LoVo (cell line): Measurements from ENCODE around the gene HARBI1.
"Not testable (repeated sequence)": the region's sequence is repeated elsewhere in the genome, so short reads cannot be mapped to it uniquely, and the experiment has no call there.

ENCODE experiments used
- DNase-seq: peaks from one replicate; pipeline ENCODE4 v3.0.0-alpha.2; 2016; ENCODE audit warnings: low spot score

HARBI1 gene

DNA sequence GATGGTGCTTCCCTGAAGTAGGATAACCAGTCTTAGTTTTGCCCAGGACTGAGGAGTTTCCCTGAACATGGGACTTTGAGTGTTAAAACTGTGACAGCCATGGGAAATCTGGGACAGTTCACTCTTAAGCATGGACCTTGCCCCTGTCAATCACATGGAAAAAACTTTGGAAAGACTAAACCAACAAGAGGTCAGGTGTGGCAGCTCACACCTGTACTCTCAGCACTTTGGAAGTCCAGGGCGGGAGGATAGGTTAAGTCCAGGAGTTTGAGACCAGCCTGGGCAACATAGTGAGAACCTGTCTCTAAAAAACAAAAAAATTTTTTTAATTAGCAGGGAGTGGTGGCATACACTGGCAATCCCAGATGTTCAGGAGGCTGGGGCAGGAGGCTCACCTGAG is 19.9 kb downstream of the HARBI1 start:
- no peak for DNase-seq

DNA sequence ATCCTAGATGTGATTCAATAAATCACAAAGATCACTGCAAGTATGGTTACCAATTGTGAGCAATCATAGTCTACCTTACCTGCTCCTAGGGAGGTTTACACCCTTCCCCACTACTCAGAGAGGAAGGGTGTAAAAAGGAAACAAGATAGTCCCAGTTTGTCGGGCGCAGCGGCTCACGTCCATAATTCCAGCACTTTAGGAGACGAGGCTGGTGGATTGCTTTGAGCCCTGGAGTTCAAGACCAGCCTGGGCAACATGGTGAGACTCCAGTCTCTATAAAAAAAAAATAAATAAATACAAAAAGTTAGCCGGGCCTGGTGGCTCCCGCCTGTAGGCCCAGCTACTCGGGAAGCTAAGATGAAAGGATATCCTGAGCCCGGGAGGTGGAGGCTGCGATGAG is 22.2 kb downstream of the HARBI1 start:
- no peak for DNase-seq

DNA sequence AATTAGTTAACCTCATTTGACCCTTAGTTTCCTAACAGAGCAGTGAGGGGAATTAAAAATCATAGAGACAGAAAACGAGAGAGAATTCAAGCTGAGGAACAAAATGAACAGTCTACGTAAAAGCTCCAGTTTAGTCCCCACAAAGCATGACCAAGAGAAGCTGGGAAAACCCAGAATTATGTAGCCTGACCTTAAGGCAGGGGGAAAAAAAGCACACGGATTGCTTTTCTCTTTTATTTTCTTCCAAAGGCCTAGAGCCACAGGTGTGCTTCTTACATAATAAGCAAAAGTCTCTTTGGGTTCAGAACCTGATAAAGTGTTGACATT is 22.7 kb downstream of the HARBI1 start:
- no peak for DNase-seq

DNA sequence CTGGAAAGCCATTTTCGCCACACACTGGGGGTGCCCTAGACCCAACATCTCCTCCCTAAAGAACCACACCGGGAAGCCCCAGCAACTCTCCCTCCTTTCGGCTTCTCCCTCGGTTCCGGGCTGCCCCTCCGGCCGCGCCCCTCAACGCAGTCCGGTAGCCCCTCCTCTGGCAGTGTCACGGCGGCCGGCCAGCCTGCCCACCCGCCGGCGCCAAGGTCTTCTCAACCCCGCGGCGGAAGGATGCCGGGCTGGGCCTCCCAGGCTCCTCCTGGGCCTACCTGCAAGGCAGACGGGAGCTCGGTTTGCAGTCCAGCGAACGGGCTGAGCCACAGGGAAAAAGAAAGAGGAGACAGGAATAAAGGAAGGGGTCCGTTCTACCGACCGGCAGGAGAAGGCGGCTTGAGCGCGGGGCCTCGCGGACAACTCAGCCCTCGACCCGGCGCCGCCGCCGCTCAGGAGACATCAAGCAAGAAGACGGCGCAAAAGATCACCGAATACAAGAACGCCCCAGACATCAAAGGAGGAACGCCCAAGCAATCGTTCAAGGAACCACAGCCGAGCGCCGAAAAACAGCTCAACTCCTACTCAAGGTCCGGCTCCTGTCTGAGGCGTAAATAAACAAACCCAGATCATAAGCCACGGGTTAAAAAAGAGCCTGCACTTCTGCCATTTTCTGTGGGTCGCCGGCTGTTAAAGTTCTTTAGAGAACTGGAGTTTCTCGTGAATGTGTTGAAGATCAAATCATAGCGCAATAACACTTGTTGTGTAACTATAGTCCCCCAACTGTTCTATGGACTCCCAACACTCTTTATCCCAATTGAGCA is 23.3 kb downstream of the HARBI1 start, which contains the start of gene AMBRA1:
TSS of gene AMBRA1 (minus strand) at position 474 of the 824 bp plus-strand sequence. CDS start 45,643 bp downstream, outside the sequence.
- DNase-seq, result peak; percentile 91

DNA sequence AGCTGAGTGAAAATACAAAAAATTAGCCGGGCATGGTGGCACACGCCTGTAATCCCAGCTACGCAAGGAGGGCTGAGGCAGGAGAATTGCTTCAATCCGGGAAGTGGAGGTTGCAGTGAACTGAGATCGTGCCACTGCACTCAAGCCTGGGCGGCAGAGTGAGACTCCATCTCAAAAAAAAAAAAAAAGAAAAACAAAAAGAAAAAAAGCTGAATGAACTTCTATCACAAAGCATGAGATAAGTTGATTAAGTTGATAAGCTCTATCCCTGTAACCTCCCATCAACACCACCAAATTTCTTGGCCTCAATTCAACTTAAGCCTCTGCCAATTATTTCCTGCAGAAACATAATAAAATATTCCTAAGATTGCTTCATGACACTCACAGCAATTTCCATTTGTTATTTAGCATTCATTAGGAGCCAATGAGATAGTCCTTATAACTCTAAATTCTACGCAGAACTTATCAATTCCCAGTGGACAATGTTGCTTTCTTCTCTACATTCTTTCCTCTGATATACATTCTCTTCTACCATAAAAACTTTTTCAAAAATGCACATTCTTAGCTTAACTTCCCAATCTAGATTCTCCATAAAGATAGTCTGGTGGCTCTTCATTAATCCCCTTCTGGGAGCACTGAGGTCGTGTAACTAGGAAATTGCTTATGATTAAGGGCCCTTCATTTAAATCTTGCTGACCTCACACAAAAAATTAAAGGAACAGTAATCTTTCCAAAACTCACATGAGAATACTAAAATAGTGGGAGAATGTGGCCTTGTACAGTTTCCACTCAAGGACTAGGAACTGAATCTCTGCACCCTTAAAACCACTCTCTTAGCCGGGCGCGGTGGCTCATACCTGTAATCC is 26.1 kb downstream of the HARBI1 start:
- DNase-seq, result no peak

DNA sequence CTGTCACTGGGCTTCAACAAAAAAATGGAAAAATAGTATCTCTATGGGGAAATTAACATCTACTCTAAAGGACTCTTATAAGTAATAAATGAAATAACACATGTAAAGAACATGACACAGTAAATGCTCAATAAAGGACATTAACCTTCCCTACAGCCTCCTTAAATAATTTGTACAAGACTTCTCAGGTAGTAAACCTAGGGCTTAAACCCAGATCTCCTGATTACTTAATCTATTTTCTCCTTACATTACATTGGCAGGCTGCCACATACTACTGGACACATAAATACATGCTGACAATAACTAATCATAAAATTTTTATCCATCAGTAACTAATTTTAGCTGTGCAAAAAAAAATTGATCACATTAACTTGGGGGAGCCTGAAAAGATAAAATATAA is 28.1 kb downstream of the HARBI1 start:
- DNase-seq, result no peak

DNA sequence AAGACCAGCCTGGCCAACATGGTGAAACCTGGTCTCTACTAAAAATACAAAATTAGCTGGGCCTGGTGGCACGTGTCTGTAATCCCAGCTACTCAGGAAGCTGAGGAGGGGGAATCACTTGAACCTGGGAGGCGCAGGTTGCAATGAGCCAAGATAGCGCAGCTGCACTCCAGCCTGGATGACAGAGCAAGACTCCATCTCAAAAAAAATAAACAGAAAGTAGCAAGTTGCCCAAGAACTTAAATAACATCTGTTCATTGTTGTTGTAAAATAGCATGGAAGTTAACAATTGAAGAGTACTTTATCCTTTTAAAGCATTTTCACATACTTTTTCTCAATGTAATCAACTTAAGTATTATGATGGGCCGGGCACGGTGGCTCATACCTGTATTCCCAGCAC is 28.9 kb downstream of the HARBI1 start:
- DNase-seq, result no peak

DNA sequence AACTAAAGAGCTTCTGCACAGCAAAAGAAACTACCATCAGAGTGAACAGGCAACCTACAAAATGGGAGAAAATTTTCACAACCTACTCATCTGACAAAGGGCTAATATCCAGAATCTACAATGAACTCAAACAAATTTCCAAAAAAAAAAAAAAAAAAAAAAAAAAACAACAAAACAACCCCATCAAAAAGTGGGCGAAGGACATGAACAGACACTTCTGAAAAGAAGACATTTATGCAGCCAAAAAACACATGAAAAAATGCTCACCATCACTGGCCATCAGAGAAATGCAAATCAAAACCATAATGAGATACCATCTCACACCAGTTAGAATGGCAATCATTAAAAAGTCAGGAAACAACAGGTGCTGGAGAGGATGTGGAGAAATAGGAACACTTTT is 33.5 kb downstream of the HARBI1 start:
- not testable (repeated sequence) for DNase-seq

DNA sequence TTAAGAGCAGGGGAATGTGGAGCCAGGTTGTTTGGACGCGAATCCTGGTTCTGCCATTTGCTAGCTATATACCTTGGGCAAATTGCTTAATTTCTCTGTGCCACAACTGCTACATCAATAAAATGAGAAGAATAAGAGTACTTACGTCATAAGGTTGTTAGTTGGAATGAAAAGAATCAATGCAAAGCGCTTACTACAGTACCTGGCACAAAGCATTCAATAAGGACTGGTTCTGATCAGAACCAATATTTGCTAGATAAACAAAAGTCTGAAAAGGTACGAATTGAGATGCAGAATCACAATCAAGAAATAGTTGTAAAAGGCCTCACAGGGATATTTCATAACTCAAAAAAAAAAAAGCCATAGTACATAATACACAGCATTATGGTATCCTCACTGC is 34.4 kb downstream of the HARBI1 start:
- no peak for DNase-seq

DNA sequence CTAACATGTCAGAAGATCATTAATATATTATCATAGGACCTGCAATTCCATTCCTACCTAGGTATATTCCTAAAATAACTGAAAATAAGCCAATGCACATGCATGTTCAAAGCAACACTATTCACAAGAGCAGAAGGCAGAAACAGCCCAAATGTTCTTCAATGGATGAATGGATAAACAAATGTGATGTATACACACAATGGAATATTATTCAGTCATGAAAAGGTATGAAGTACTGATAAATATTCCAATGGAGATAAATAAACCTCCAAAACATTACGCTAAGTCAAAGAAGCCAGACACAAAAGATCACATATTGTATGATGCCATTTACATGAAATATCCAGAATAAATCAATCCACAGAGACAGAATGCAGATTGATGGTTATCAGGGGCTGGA is 40.0 kb downstream of the HARBI1 start:
- no peak for DNase-seq

DNA sequence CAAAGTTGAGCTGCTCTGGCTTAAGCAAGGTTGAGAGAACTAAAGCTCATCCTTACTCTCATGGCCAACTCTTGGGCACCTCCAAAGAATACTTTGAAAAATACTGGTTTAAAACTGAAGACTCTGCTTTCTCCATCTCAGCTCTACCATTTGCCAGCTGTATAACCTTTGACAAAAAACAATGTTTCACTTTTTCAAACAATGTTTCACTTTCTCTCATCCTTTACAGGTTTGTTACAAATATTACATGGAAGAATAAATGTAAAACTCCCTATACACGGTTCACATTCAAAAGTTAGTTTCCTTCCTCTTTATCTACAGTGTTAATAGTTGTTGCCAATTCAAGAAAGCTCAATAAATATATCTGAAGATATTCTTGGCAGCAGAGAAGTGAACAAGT is 42.4 kb downstream of the HARBI1 start:
- no peak for DNase-seq

DNA sequence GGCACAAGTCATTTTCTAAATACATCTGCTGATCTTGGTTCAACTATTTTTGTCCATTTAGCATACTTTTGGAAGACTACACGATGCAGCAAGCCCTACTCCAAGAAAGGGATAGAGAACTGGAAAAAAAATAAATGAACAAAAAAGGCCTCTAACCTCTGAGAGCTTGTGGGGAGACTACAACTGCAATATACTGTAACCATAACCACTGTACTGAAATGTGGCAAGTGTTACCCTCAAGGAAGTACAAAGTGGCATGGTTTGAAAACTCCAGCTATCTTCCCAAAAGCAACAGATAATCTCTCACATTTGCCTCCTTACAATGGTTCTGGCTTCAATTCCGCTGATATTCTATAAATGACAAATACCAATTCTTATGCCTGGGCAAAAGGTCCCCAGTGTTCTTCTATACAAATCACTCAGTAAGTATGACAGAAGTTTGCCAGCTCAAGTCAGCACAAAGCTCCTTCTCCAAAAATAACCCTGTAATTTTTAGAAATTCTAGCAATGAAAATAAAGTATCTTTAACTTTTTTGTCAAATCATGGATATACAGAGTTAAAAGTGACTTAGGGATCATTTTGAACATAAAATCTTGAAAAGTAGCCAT is 46.1 kb downstream of the HARBI1 start:
- no peak for DNase-seq

DNA sequence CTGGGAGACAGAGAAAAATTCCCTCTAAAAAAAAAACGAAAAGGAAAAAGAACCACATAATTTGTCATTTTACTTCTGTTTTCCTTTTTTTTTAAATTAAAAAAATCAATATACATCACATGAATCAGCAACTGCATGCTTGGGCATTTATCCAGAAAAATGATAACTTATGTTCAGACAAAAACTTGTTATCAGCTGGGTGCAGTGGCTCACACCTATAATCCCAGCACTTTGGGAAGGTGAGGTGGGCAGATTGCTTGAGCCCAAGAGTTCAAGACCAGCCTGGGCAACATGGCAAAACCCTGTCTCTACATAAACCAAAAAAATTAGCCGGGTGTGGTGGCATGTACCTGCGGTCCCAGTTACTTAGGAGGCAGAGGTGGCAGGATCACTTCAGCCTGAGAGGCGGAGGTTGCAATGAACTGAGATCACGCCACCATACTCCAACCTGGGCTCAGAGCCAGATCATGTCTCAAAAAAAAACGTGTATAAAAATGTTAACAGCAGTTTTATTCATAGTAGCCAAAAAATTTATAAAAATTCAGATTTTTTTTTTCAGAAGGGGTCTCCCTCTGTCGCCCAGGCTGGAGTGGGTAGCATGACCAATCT is 51.7 kb downstream of the HARBI1 start:
- DNase-seq, result no peak

DNA sequence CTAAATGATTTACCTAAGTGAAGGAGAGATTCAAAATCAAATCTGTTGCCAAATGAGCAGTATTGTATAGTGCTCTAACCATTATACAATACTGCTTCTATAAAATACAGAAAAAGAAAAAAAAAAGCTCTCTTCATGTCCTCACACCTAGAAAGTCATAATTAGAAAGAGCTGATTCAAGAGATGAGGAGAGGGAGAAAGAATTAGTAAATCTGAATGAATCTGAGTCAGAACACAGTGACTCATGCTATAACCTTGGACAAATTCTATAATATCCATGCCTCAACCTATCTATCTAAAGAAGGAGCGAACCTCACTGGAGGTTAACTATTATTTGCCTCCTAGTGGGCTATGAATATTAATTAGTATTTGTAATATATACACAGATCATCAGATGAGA is 52.6 kb downstream of the HARBI1 start:
- no peak for DNase-seq

DNA sequence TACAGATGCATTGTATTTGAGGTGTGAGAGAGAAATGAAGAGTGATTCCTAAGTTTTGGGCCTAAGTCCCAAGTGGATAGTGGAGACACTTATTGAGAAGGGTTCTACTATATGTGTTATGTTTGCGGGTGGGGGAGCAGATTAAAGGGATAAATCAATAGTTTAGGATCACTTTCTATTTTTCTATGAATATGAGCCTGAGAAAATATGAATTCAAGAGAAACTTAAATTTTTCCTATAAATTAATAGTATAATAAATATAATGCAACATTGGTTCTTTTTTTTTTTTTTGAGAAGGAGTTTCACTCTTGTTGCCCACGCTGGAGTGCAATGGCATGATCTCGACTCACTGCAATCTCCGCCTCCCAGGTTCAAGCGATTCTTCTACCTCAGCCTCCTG is 54.5 kb downstream of the HARBI1 start:
- no peak for DNase-seq

DNA sequence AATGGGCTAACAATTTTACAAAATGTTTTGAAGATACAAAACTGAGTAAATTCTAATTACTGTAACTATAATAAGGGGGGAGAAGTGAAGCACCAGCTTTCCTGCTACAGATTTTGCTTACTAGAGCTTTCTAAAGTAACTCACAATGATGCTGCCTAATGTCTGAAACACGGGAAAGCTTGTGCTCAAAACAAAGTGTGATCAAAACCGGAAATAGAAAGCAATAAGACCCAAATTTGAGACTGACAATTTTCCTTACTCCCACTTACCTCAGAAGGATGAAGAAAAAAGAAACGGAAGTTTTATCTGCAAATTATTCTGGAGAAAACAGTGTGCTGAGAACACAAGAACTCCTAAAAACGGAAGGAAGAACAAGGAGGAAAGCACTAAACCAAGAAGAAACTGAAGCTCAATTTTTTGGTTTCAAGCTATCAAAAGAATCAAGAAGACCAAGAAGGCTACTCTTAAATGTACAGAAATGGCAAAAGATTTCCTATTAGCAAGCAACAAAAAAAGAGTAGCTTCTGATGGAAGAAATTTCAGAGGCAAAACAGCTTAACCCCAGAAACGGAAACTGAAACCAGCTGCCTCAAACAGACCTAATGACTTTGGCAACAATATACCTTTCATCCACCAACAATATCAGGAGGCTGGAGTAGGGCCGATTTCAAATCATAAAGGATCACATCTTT is 56.6 kb downstream of the HARBI1 start:
- peak; percentile 46 for DNase-seq

DNA sequence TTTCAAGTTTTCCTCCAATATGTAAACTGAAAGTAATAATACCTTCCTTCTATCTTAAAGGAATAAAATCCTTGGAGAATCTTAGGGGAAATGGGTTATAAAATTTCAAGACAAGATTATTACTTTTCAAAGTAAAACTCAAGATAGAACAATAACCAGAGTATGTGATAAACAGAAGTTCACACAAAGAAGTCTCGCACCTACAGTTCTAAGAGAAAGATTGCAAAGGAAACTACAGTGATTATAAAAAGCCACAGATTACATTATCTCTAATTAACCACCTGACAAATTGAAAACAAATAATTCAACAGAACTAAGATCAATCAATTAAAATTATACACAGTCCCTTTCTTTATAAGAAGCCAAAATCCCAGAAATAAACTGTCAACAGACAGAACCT is 57.2 kb downstream of the HARBI1 start:
- no peak for DNase-seq

DNA sequence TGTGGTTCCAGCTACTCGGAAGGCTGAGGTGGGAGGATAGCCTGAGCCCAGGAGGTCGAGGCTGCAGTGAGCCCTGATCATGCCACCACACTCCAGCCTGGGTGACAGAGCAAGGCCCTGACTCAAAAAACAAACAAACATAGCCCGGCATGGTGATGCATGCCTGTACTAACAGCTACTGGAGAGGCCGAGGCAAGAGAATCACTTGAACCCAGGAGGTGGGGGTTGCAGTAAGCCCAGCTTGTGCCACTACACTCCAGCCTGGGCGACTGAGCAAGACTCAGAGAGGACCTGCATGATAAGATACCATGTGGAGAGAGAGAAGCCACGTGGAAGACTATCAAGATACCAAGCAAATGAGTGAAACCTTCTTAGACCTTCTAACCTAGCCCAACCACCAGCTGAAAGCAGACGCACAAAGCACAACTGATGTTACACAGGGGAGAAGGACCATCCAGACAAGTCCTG is 59.3 kb downstream of the HARBI1 start:
- peak; percentile 43 for DNase-seq

DNA sequence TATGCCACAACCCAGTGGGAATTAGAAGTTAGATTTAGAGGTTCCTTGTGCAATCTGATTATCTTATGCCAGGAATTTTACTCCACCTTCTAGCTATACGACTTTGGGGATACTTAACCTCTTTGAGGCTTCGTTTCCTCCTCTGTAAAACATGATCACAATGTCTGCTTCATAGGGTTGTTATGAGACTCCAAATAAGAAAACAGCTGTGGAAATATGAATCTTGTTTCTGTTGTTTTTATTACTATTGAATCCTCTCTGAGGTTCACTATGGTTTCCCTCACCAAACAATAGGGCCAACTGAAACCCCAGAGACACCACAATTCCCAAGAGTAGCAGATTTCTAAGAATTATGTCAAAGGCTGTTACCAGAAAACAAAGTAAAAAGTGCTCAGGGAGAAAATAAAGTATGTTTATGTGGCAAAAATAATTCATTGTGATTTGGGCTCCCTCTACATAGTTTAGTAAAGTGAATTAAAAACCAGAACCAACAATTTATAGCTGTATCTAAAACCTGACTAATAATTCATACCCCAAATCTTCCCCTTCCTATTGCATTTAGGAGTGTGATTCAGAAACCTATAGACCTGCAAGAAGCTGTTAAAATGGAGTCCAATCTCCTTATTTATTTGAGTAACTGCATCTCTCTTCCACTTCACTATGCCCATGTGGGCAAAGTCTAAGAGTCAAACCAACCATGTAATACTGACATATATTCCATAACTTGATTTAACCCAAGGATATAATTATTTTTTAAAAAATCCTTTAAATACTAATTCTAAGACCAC is 61.6 kb downstream of the HARBI1 start:
- DNase-seq, result no peak

DNA sequence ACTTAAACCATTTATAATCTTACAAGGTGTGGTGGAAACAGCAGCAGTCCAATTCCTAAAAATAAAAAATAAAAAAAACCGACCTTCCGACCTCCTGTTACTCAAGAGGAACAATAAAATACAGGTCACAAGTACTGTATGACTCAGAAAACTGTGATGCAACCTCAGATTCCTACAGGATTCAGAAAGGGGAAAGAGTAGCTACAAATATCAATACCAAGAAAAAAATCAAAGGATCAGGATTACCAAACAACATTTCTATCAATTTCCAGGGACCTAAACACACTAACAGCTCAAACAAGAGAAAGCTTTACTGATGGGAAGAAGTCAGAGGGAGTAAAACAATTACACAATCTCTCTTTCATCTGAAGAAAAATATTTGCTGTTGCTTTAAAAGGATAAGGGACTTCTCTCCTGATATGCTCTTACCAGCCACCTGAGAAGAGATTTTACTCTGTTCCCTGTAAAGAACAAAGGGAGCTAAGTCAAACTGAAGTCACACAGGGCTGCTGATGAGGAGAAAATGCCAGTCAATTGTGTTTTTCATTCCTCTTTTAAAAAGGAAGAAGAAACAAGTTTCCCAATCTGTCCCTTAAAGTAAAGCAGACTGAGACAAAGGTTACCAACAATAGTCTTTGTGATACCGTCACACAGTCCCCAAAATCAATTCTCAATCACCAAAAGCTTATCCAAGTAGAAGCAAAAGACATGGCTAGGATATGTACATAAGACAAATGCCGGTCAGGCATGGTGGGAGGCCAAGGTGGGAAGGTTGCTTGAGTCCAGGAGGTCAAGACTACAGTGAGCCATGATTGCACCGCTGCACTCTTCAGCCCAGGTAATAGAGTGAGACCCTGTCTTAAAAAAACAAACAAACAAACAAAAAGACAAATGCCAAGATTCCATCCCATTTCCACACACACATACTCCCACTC is 62.5 kb downstream of the HARBI1 start:
- DNase-seq, result peak; percentile 85
